ENCODE data around the gene CDH23.
"Not testable (repeated sequence)": the region's sequence is repeated elsewhere in the genome, so short reads cannot be mapped to it uniquely, and the experiment has no call there.

CDH23 gene

GRCh38 chr10:71590781-71591350 lies 194.1 kb downstream of the CDH23 start:
- in situ Hi-C loops (cut with HindIII; ENCODE audit: low sequenced_read_pairs) = no loop called here

GRCh38 chr10:71594934-71595571 lies 198.3 kb downstream of the CDH23 start:
- in situ Hi-C loops (cut with HindIII; ENCODE audit: low sequenced_read_pairs) = no loop called here

GRCh38 chr10:71595649-71596048 lies 198.9 kb downstream of the CDH23 start:
- in situ Hi-C loops (cut with HindIII; ENCODE audit: low sequenced_read_pairs) = no loop called here

- in situ Hi-C loops (cut with HindIII; ENCODE audit: low sequenced_read_pairs) = no loop called here
Observed at GRCh38 chr10:71596127-71596526, 199.4 kb downstream of the CDH23 start.

DNA sequence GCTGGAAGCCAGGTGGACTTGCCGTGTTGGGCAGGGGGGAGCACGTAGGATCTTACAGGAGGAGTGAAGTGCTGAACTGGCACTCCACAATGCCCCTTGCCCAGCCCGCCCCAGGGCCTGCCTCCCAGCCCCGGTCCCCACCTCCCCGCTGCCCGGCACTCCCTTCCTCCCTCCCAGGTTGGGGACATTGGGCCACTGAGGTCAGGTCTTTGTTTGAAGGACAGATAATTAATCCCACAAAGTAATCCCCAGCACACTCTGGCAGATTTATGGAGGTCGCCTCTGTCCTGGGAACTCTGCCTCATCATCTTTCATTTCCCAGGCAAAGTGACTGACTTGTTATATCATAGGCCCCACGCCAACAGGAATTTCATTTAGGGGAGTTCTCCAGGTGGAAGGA lies 200.0 kb downstream of the CDH23 start:
- in situ Hi-C loops (cut with HindIII; ENCODE audit: low sequenced_read_pairs) = no loop called here

- in situ Hi-C loops (cut with HindIII; ENCODE audit: low sequenced_read_pairs) = no loop called here
Observed at GRCh38 chr10:71597821-71598498, 201.2 kb downstream of the CDH23 start.

DNA sequence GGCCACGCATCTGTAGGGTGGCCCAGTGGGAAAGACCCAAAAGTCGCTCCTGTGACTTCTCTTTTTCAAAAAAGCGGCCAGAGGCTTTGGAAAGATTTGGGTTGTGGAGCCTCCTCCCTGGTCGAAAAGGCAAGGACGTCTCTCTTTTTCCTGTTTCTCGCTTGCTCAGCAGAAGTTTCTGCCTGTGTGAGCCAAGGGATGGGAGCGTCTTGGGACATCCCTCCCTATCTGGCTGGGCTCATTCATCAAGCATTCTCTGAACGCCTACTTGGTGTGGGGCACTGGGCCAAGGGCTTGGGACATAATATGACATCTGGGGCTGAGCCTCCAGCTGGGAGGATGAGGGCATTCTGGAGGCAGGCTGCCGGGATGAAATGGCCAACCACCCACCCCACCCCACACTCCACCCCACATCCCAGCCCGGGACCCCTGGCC lies 201.9 kb downstream of the CDH23 start:
- in situ Hi-C loops (cut with HindIII; ENCODE audit: low sequenced_read_pairs) = no loop called here

- in situ Hi-C loops (cut with HindIII; ENCODE audit: low sequenced_read_pairs) = no loop called here
Observed at GRCh38 chr10:71599518-71599917, 202.8 kb downstream of the CDH23 start.

DNA sequence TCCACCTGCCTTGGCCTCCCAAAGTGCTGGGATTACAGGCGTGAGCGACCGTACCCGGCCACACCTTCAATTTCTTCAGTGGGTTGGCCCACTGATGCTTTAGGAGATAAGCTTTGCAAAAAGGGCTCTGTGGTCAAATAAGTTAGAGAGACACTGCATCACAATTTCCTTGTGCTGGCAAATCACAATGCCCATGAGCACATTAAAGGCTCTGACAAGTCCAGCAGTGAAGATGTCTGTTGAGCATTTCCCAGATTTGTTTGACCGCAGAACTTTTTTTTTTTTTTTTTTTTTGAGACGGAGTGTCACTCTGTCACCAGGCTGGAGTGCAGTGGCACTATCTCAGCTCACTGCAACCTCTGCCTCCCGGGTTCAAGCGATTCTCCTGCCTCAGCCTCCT lies 203.5 kb downstream of the CDH23 start:
- in situ Hi-C loops (cut with HindIII; ENCODE audit: low sequenced_read_pairs) = not testable (repeated sequence)

GRCh38 chr10:71600849-71601248 lies 204.1 kb downstream of the CDH23 start:
- in situ Hi-C loops (cut with HindIII; ENCODE audit: low sequenced_read_pairs) = no loop called here

DNA sequence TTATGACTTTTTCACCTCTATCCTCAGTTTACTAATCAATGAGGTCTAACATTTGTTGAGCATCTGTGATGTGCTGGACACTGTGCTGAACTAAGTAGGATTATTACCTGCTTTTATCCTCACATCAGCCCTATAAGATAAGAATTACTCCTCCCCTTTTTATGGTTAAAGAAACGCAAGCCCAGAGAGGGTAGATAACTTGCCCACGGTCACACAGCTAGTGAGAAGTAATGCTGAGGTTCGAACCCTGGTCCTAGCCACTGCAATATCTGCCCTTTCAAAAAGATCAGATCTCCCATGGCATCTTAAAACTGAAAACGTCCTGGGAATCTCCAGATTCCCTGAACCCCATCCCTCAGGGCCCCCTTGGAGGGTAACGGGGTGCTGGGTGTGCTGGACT lies 204.6 kb downstream of the CDH23 start:
- in situ Hi-C loops (cut with HindIII; ENCODE audit: low sequenced_read_pairs) = no loop called here

DNA sequence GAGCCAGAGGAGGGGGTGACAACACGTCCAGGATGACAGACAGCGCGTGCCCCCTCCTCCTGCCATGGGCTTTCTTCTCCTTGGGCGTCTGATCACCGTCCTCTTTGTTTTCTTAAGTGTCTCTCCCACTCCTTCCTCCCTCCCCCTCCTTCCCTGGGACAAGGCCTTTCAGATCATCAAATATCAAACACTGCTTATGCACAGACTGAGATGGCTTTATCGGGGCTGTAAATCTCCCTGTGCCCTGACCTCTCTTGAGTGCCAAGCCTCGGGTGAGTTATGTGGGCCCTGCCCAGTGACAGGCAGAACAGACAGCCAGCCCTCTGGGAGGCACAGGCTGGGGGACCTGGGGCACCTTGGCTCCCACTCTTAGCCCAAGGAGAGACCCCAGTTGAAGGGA lies 206.4 kb downstream of the CDH23 start:
- in situ Hi-C loops (cut with HindIII; ENCODE audit: low sequenced_read_pairs) = no loop called here

DNA sequence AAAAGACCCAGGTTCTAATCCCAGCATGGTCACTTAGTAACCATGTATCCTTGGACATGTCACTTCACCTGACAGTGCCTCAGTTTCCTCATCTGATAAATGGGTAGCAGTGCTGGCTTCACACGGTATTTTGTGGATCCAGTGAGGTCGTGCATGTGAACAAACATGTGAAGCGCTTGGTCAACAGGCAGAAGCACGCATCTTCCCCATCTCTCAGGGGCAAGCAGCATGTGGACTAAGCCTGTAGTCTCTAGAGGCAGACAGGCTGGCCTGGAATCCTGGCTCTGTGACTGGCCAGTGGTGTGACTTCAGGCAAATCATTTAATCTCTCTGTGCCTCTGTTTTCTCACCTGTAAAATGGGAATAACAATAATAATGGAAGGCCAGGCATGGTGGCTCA lies 207.0 kb downstream of the CDH23 start:
- in situ Hi-C loops (cut with HindIII; ENCODE audit: low sequenced_read_pairs) = no loop called here

DNA sequence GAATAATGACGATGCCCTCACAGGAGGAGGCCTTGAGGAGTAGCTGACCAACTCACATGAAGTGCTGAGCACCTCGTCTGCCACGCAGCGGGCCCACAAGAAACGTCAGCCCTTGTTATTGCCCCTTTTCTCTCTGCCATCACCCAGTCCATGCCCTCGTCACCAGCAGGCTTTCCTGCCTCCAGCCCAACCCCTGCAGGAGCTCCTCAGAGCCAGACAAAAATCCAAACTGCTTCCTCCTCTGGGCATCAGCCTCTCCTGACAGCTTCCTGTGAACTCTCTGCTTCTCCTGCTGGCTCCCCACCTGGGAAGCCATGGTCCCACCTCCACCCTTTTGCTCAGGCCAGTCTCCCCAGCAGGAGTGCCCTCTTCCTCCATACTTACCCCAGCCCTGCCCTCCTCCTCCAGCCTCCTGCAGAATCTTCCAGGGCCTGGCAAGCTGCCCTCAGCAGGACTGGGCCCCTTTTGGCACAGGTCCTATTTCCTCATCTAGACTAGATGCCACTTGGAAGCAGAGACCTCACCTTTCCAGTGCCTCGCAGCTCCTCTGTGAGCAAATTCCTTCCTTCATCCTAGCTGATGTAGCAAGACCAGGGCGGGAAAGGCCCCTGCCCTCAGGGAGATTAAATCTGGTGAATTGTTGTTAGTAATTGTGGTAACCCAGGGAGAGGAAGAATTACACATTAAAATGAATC lies 207.8 kb downstream of the CDH23 start:
- in situ Hi-C loops (cut with HindIII; ENCODE audit: low sequenced_read_pairs) = no loop called here

- in situ Hi-C loops (cut with HindIII; ENCODE audit: low sequenced_read_pairs) = no loop called here
Observed at GRCh38 chr10:71605263-71605962, 208.7 kb downstream of the CDH23 start.

DNA sequence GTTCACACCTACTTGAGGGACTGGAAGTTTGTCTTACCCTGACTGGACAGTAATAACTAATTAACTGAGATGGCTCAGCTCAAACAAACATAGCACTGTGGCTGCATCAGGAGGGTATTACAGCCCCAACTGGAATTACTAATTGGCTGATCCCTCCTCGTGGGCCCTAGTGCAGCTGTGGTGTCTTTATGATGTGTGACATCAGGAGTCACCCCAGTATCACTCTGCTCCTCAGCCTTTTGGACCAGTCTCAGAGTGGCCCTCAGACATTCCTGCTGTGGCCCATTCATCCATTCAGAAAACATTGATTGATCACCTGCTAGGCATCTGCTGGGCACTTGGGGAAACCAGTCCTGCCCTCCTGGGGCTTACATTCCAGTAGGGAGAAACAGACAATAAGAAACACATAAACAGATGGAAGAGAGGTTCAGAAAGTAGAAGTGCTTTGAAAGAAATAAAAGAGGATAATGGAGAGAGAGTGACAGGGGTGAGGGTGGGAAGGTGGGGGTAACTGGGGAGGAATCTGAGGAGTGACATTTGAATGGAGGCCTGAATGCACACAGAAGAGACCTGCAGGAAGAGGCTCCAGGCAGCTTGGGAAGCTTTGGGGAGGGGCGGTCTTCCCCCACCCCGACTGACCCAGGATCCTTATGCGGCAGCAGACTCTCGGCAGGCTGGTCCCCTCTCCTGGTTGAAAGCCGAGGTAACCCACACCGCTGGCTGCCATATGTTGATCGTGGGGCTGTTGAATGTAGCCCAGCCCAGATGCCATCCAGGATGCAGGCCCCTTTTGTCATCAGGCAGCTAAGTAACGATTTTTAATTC lies 209.7 kb downstream of the CDH23 start:
- in situ Hi-C loops (cut with HindIII; ENCODE audit: low sequenced_read_pairs) = no loop called here

- in situ Hi-C loops (cut with HindIII; ENCODE audit: low sequenced_read_pairs) = no loop called here
Observed at GRCh38 chr10:71607082-71607443, 210.3 kb downstream of the CDH23 start.

- in situ Hi-C loops (cut with HindIII; ENCODE audit: low sequenced_read_pairs) = no loop called here
Observed at GRCh38 chr10:71608819-71609768, 212.4 kb downstream of the CDH23 start.

- in situ Hi-C loops (cut with HindIII; ENCODE audit: low sequenced_read_pairs) = no loop called here
Observed at GRCh38 chr10:71610651-71611050, 213.9 kb downstream of the CDH23 start.
